Measurements from ENCODE around the gene LY86.

Gene LY86

DNA sequence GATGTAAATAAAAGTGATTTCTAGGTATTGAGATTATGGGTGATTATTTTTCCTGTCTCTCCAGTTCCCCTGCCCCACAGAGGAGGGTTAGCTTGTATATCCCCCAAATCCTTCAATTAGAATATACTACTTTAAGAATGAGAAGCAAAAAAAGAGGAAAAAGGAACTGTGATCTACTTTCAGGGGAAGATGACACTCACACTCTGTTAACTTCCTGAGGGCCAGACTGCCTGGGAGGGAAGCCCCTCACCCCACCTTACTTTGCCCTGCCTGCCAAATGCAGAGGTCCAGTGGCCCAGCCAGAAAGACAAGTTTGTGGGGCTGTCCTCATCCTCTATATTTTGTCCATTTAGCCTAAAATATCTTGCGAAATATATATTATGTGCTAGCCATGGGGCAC lies 9.2 kb upstream of the LY86 start:
- DNase-seq = no peak
- Mint-ChIP-seq H3K27ac (no peak overlapping the region), H3K36me3 (ENCODE audit: low read depth) (no peaks in the 10 kb centered on the region), H3K9me3 (peaks cover 51% of the 10 kb centered on the region), H3K4me3 (no peak overlapping the region), H3K4me1 (no peaks in the 10 kb centered on the region), H3K27me3 (ENCODE audit: low read depth, poor library complexity) (peaks cover 2% of the 10 kb centered on the region)
- TF ChIP-seq, protein P1, sequence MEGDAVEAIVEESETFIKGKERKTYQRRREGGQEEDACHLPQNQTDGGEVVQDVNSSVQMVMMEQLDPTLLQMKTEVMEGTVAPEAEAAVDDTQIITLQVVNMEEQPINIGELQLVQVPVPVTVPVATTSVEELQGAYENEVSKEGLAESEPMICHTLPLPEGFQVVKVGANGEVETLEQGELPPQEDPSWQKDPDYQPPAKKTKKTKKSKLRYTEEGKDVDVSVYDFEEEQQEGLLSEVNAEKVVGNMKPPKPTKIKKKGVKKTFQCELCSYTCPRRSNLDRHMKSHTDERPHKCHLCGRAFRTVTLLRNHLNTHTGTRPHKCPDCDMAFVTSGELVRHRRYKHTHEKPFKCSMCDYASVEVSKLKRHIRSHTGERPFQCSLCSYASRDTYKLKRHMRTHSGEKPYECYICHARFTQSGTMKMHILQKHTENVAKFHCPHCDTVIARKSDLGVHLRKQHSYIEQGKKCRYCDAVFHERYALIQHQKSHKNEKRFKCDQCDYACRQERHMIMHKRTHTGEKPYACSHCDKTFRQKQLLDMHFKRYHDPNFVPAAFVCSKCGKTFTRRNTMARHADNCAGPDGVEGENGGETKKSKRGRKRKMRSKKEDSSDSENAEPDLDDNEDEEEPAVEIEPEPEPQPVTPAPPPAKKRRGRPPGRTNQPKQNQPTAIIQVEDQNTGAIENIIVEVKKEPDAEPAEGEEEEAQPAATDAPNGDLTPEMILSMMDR (IDR thresholded peaks at IDR 0.05) = no peak

- DNase-seq = no peak
- Mint-ChIP-seq H3K4me1 (no peaks in the 10 kb centered on the region), H3K9me3 (peaks cover 46% of the 10 kb centered on the region), H3K4me3 (no peak overlapping the region), H3K27me3 (ENCODE audit: low read depth, poor library complexity) (peaks cover 6% of the 10 kb centered on the region), H3K27ac (no peak overlapping the region), H3K36me3 (ENCODE audit: low read depth) (no peaks in the 10 kb centered on the region)
- TF ChIP-seq, protein P1 (IDR thresholded peaks at IDR 0.05) = no peak
These were observed 8.2 kb upstream of the LY86 start for GRCh38 chr6:6580225-6580856.

GRCh38 chr6:6581054-6581453 lies 7.5 kb upstream of the LY86 start:
- peaks cover 42% of the 10 kb centered on the region for H3K9me3 Mint-ChIP-seq
- TF ChIP-seq, protein P1 (IDR thresholded peaks at IDR 0.05) = no peak
- no peak overlapping the region for H3K27ac Mint-ChIP-seq
- DNase-seq = no peak
- no peaks in the 10 kb centered on the region for H3K4me1 Mint-ChIP-seq
- no peaks in the 10 kb centered on the region for H3K36me3 Mint-ChIP-seq (ENCODE audit: low read depth)
- H3K4me3 Mint-ChIP-seq = no peak overlapping the region
- H3K27me3 Mint-ChIP-seq (ENCODE audit: low read depth, poor library complexity) = peaks cover 6% of the 10 kb centered on the region

GRCh38 chr6:6582131-6582530 lies 6.4 kb upstream of the LY86 start:
- peaks cover 6% of the 10 kb centered on the region for H3K27me3 Mint-ChIP-seq (ENCODE audit: low read depth, poor library complexity)
- no peaks in the 10 kb centered on the region for H3K36me3 Mint-ChIP-seq (ENCODE audit: low read depth)
- peaks cover 32% of the 10 kb centered on the region for H3K9me3 Mint-ChIP-seq
- H3K4me1 Mint-ChIP-seq = peaks cover 5% of the 10 kb centered on the region
- no peak overlapping the region for H3K27ac Mint-ChIP-seq
- H3K4me3 Mint-ChIP-seq = no peak overlapping the region
- TF ChIP-seq, protein P1 (IDR thresholded peaks at IDR 0.05) = no peak
- no peak for DNase-seq

DNA sequence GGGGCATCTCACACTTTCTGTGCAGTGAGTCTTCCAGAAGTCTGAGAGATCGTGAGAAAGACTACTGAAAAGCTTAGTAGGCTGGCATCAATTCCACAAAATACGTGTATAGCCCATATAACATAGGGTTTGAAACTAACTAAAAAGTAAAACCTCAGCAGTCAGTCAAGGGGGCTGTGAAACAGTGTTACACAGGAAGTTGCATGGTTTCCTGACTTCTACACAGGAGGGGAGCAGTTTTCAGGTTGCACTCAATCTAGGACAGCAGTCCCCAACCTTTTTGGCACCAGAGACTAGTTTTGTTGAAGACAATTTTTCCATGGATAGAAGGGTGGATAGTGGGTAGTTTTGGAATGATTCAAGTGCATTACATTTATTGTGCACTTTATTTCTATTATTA lies 4.7 kb upstream of the LY86 start:
- Mint-ChIP-seq H3K4me1 (peaks cover 20% of the 10 kb centered on the region), H3K4me3 (no peak overlapping the region), H3K27ac (no peak overlapping the region), H3K27me3 (ENCODE audit: low read depth, poor library complexity) (peaks cover 6% of the 10 kb centered on the region), H3K36me3 (ENCODE audit: low read depth) (no peaks in the 10 kb centered on the region), H3K9me3 (peaks cover 29% of the 10 kb centered on the region)
- no peak for DNase-seq
- TF ChIP-seq, protein P1 (IDR thresholded peaks at IDR 0.05) = no peak

DNA sequence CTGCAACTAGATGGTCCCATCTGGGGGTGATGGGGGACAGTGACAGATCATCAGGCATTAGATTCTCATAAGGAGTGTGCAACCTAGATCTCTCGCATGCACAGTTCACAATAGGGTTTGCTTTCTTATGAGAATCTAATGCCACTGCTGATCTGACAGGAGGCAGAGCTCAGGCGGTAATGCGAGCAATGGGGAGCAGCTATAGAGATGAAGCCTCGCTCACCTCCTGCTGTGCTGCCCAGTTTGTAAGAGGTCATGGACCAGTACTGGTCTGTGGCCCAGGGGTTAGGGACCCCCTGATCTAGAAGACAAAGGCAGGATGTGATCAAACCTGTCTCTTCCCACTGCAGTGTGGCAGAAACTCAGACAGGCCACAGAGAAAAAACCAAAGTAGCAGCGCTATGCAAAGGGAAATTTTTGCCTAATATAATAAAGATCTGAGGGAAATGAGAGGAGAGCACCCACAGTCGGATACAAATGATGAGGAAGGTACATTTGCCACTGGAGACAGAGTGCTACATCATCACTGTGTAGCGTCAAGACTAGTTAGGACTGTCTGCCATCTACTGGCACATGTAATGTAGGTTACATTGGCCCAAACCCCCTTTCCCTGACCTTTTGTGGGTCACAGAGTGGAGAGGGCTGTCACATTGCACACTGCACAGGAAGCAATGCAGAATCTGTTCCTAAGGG lies 4.1 kb upstream of the LY86 start:
- H3K9me3 Mint-ChIP-seq = peaks cover 25% of the 10 kb centered on the region
- H3K27me3 Mint-ChIP-seq (ENCODE audit: low read depth, poor library complexity) = peaks cover 6% of the 10 kb centered on the region
- H3K4me1 Mint-ChIP-seq = peaks cover 26% of the 10 kb centered on the region
- no peak overlapping the region for H3K4me3 Mint-ChIP-seq
- TF ChIP-seq, protein P1 (IDR thresholded peaks at IDR 0.05) = no peak
- DNase-seq = no peak
- H3K27ac Mint-ChIP-seq = no peak overlapping the region
- no peaks in the 10 kb centered on the region for H3K36me3 Mint-ChIP-seq (ENCODE audit: low read depth)
